OCI-LY3 (cell line): ENCODE data around the gene CACNA1I.

ENCODE experiments used
- H2AFZ ChIP-seq: fragments of 200-600, 300-600 bp; shearing (Covaris generic); 2 replicates; pipeline ENCODE4 v1.6.0; 2014; ENCODE audit warnings: antibody characterized with exemption, low read depth, low read length
- H3K27ac ChIP-seq: fragments of 200-600, 300-600 bp; sonication (generic); 2 replicates; pipeline ENCODE4 v1.5.1; 2014; ENCODE audit warnings: mild to moderate bottlenecking, low read length, moderate library complexity, mixed read lengths
- H3K27me3 ChIP-seq: fragments of 200-600, 300-600 bp; sonication (generic); 2 replicates; pipeline ENCODE4 v1.6.1; 2014; ENCODE audit warnings: low read depth, low read length, mixed read lengths
- H3K36me3 ChIP-seq: fragments of 200-600, 300-600 bp; sonication (generic); replicated peaks from 2 replicates; pipeline ENCODE3; 2014; ENCODE audit warnings: low read depth, low read length, mixed read lengths
- H3K4me1 ChIP-seq: fragments of 300-600, 200-600 bp; sonication (generic); 2 replicates; pipeline ENCODE4 v1.6.1; 2014; ENCODE audit warnings: low read length, mixed read lengths
- H3K4me2 ChIP-seq: fragments of 200-600, 300-600 bp; sonication (generic); 2 replicates; pipeline ENCODE4 v1.6.1; 2014; ENCODE audit warnings: low read length, mixed read lengths
- H3K4me3 ChIP-seq: fragments of 300-600, 200-600 bp; sonication (generic); 2 replicates; pipeline ENCODE4 v1.5.1; 2014; ENCODE audit warnings: antibody characterized with exemption, mild to moderate bottlenecking, low read length, moderate library complexity
- H3K79me2 ChIP-seq: fragments of 300-600, 200-600 bp; shearing (Covaris generic); 2 replicates; pipeline ENCODE4 v1.6.1; 2014; ENCODE audit warnings: mild to moderate bottlenecking, low read length, mixed read lengths
- H3K9ac ChIP-seq: fragments of 300-600, 200-600 bp; shearing (Covaris generic); 2 replicates; pipeline ENCODE4 v1.6.0; 2014; ENCODE audit warnings: mild to moderate bottlenecking, low read length, moderate library complexity
- H3K9me3 ChIP-seq: fragments of 200-600, 300-600 bp; shearing (Covaris generic); 2 replicates; pipeline ENCODE4 v1.6.1; 2014; ENCODE audit warnings: low read length, mixed read lengths; ENCODE audit not compliant: insufficient read depth
- H4K20me1 ChIP-seq: fragments of 200-600, 300-600 bp; sonication (generic); 2 replicates; pipeline ENCODE4 v1.6.1; 2016; ENCODE audit warnings: low read length, mixed read lengths; ENCODE audit not compliant: insufficient read depth
- EZH2phosphoT487 ChIP-seq: fragments of 200-600 bp; shearing (Covaris generic); IDR thresholded peaks from 2 replicates; pipeline ENCODE4 v1.6.1; 2018; ENCODE audit warnings: antibody characterized with exemption, mixed run types, low read depth
- TF ChIP-seq, protein P1 (sequence below): fragments of 200-600, 300-600 bp; sonication (generic); IDR thresholded peaks from 2 replicates; pipeline ENCODE4 v1.5.1; 2014; ENCODE audit warnings: antibody characterized with exemption, low read length, low read depth

The CACNA1I gene

DNA sequence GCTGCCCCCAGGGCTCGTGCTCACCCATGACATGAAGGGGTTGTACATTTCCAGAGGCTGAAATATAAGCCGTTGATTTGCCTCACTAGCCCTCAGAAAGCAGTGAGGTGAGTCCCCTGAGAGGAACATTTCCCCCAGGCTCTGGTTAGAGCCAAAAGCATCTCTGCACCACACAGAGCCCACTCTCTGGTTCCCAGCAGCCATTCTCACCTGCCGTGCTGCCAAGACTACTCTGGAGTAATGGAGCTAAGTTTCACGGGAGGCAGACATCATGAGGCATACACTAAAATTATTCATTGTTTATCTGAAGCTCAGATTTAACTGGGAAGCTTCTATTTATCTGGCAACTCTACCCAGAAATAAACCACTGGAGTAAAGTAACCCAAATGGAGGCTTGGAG is 40.8 kb downstream of the CACNA1I start:
- Histone ChIP-seq H3K9me3 (no peaks in the 10 kb centered on the region), H3K79me2 (no peaks in the 10 kb centered on the region), H2AFZ (no peak overlapping the region), H3K4me3 (no peak overlapping the region), H3K27me3 (peaks cover 61% of the 10 kb centered on the region), H3K4me1 (peaks cover 4% of the 10 kb centered on the region; the same call in 1 of the 2 replicates), H3K4me2 (no peak overlapping the region), H3K9ac (no peak overlapping the region), H3K27ac (no peak overlapping the region), H3K36me3 (no peaks in the 10 kb centered on the region), H4K20me1 (no peaks in the 10 kb centered on the region)
- TF ChIP-seq, protein P1, sequence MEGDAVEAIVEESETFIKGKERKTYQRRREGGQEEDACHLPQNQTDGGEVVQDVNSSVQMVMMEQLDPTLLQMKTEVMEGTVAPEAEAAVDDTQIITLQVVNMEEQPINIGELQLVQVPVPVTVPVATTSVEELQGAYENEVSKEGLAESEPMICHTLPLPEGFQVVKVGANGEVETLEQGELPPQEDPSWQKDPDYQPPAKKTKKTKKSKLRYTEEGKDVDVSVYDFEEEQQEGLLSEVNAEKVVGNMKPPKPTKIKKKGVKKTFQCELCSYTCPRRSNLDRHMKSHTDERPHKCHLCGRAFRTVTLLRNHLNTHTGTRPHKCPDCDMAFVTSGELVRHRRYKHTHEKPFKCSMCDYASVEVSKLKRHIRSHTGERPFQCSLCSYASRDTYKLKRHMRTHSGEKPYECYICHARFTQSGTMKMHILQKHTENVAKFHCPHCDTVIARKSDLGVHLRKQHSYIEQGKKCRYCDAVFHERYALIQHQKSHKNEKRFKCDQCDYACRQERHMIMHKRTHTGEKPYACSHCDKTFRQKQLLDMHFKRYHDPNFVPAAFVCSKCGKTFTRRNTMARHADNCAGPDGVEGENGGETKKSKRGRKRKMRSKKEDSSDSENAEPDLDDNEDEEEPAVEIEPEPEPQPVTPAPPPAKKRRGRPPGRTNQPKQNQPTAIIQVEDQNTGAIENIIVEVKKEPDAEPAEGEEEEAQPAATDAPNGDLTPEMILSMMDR: no peak
- TF ChIP-seq EZH2phosphoT487: no peak

DNA sequence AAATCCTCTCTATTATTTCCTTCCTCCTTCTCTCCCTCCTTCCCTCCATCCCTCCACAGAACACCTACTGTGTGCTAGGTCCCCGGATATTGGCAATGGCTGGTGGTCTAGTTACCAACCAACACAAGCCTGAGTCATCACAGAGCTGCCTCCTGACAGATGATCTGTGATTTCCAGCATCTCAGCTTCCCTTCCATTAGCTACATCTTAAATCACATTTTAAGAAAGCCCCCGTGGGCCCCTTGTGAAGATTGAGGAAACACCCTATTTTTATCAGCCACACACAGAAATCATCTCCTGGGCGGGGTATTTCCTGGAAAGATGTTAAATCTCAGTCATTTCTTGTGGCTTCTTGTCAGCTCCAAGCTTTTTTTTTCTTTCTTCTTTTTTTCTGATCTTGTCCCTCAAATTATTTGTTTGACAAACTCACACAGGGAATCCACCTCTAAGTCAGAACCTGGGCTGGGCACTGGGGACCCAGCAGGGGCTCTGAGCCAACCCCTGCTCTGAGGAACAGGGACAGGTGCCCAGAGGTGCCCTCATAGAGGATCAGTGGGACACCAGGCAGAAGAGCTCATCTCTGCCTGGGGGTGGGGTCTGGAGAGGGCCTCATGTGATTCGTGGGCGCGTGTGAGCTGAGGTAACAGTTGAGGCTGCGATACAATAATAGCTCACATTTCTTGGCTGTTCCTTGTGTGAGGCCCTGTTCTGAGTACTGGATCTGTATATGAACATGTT is 42.4 kb downstream of the CACNA1I start:
- Histone ChIP-seq H3K36me3 (no peaks in the 10 kb centered on the region), H2AFZ (no peak overlapping the region), H4K20me1 (no peaks in the 10 kb centered on the region), H3K9ac (no peak overlapping the region), H3K9me3 (no peaks in the 10 kb centered on the region), H3K4me1 (peaks cover 4% of the 10 kb centered on the region; the same call in 1 of the 2 replicates), H3K27me3 (peaks cover 60% of the 10 kb centered on the region), H3K79me2 (no peaks in the 10 kb centered on the region), H3K27ac (no peak overlapping the region), H3K4me2 (no peak overlapping the region), H3K4me3 (no peak overlapping the region)
- TF ChIP-seq, protein P1: no peak
- TF ChIP-seq EZH2phosphoT487: no peak

DNA sequence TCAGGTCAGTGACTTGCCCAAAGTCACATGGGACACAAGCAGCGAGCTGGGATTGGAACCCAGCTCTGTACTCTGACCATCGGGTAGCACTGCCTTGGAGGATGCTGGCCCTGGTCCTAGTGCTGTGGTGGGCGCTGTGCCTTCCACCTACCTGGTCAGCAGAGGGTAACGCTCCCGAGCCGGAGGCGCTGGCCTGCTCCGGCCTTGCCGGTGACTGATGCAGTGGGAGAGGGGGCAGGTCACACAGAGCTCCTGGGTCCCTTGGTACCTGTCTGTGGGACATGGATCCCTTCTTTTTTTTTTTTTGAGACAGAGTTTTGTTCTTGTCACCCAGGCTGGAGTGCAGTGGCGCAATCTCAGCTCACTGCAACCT is 43.0 kb downstream of the CACNA1I start:
- Histone ChIP-seq H3K27me3 (peaks cover 59% of the 10 kb centered on the region), H3K9me3 (no peaks in the 10 kb centered on the region), H3K4me2 (no peak overlapping the region), H3K9ac (no peak overlapping the region), H2AFZ (no peak overlapping the region), H3K4me3 (no peak overlapping the region), H4K20me1 (no peaks in the 10 kb centered on the region), H3K27ac (no peak overlapping the region), H3K79me2 (no peaks in the 10 kb centered on the region), H3K36me3 (no peaks in the 10 kb centered on the region), H3K4me1 (peaks cover 4% of the 10 kb centered on the region; the same call in 1 of the 2 replicates)
- TF ChIP-seq, protein P1: no peak
- no peak for TF ChIP-seq EZH2phosphoT487

DNA sequence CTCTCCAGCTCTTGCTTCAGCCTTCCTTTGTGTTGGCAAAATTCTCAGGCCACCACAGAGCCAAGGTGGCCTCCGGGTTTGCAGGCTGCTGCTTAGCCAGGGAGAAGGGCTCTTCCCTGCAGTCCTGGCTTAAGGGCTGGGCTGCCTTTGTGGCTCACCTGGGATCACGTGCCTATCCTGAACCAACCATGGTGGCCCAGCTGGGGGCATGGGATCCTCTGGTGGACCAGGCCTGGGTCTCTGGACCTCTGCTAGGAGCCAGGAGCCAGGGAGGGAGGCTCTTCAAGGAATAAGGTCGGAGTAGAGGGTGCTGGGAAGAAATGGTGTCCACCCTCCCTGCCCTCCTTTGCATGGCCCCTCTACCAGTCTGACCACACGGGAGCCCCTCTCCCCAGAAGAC is 43.9 kb downstream of the CACNA1I start:
- H3K27ac ChIP-seq: no peak overlapping the region
- no peaks in the 10 kb centered on the region for H3K79me2 ChIP-seq
- no peak for TF ChIP-seq EZH2phosphoT487
- TF ChIP-seq, protein P1: no peak
- H3K4me2 ChIP-seq: no peak overlapping the region
- H3K4me1 ChIP-seq: peaks cover 4% of the 10 kb centered on the region; the same call in 1 of the 2 replicates
- peaks cover 50% of the 10 kb centered on the region for H3K27me3 ChIP-seq
- no peak overlapping the region for H3K9ac ChIP-seq
- H2AFZ ChIP-seq: no peak overlapping the region
- no peaks in the 10 kb centered on the region for H3K9me3 ChIP-seq
- H3K4me3 ChIP-seq: no peak overlapping the region
- H4K20me1 ChIP-seq: no peaks in the 10 kb centered on the region
- H3K36me3 ChIP-seq: no peaks in the 10 kb centered on the region
